OCI-LY1 (cell line): Measurements from ENCODE around the gene FMO2.

Experiments
- CTCF ChIP-seq: fragments of 200-600 bp; sonication (generic), shearing (Covaris generic); IDR thresholded peaks from 2 replicates; pipeline ENCODE4 v1.5.1; 2017; ENCODE audit warnings: mild to moderate bottlenecking, antibody characterized with exemption, low read length, moderate library complexity, mixed read lengths
- EZH2 ChIP-seq: fragments of 200-600 bp; sonication (generic), shearing (Covaris generic); IDR thresholded peaks from 2 replicates; pipeline ENCODE4 v1.8.0; 2017; ENCODE audit warnings: borderline replicate concordance, mixed run types, mild to moderate bottlenecking, antibody characterized with exemption, low read length, moderate library complexity, mixed read lengths

DNA sequence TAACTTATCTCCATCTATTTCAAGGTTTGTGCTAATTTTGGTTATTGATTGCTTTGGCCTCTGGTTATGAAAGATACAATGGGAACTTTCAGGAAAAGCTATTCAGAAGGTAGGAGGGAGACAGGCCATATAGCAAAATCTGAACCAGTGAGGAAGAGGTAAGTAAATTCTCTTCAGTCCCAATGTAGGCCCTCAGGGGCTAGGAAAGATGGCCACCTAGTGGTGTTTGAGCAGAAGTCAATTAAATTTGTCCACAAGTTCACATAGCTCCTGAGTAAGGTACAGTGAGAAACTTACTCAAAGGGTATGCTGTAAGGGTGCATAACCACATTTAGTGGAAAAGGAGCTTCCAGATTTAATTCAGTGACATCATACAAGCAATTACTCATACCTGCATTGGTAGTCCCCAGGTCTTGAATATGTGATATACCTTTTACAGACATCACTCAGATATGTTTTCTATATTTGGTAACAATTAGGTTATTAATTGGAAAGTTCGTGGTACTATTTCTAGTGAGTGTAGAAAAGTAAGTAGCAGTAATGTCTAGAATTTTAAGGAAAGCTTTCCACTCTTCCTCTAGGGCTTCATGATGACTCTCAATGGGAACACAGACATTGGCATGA, 41.8 kb downstream of the FMO2 start:
- peak; percentile 73 for TF ChIP-seq CTCF
- no peak for TF ChIP-seq EZH2
